GM23248 (cell line): Measurements from ENCODE around the gene HTRA1.

Experiments
- EZH2 ChIP-seq: fragments of 200-600 bp; sonication (generic); IDR thresholded peaks from 2 replicates; pipeline ENCODE4 v1.6.1; 2018; ENCODE audit warnings: antibody characterized with exemption, mild to moderate bottlenecking; ENCODE audit not compliant: insufficient read depth, poor library complexity, severe bottlenecking
- EZH2phosphoT487 ChIP-seq: fragments of 200-600 bp; sonication (generic); IDR thresholded peaks from 2 replicates; pipeline ENCODE4 v1.6.1; 2018; ENCODE audit warnings: antibody characterized with exemption, moderate library complexity, mild to moderate bottlenecking, low read depth; ENCODE audit not compliant: insufficient read depth

GRCh38 chr10:122503012-122503411, 41.7 kb downstream of the HTRA1 start:
- TF ChIP-seq EZH2phosphoT487 = no peak
- no peak for TF ChIP-seq EZH2
